H1 (cell line): ENCODE measurements around the gene FMNL2. TPM values are rescaled to one million over a fixed set of nuclear protein-coding genes. Genes with fewer than 3 reads are reported as not detected.

Experiments
- CTCF ChIA-PET: fragments of 300-600 bp; sonication (Branson Sonifier 250); formaldehyde crosslinking; loops from one replicate; lab custom pipeline; 2021; ENCODE audit not compliant: partially characterized antibody; lab: Charles Lee
- POLR2A ChIA-PET: fragments of 300-600 bp; sonication (Branson Sonifier 250); formaldehyde crosslinking; loops from one replicate; lab custom pipeline; 2021; ENCODE audit warnings: inconsistent platforms; ENCODE audit not compliant: partially characterized antibody; lab: Charles Lee
- DNase-seq, 2 experiments: peaks; one replicate each; pipeline versions ENCODE4 v3.0.0 to v3.0.0-alpha.2; 2010 to 2022; ENCODE audit warnings: low spot score in 2 of 2, low read depth in 1 of 2, mixed read lengths in 1 of 2
- FAIRE-seq: peaks from 2 replicates; lab custom pipeline; 2011; peaks lifted over from hg19 to GRCh38; lab: Jason Lieb, UNC
- H2AFZ ChIP-seq: 2 replicates; pipeline ENCODE4 v1.8.1; 2012; ENCODE audit warnings: low read length, inconsistent platforms
- H2AK5ac ChIP-seq: 2 replicates; pipeline ENCODE4 v1.6.1; 2013; ENCODE audit warnings: low read depth, low read length
- H2BK120ac ChIP-seq: replicated peaks from 2 replicates; pipeline ENCODE3; 2013; ENCODE audit warnings: low read depth, low read length, inconsistent platforms
- H2BK12ac ChIP-seq: 2 replicates; pipeline ENCODE4 v1.6.1; 2013; ENCODE audit warnings: low read depth, low read length
- H2BK15ac ChIP-seq: 2 replicates; pipeline ENCODE4 v1.6.1; 2013; ENCODE audit warnings: low read length
- H2BK20ac ChIP-seq: 2 replicates; pipeline ENCODE4 v1.6.1; 2013; ENCODE audit warnings: low read length
- H2BK5ac ChIP-seq: 2 replicates; pipeline ENCODE4 v1.6.1; 2013; ENCODE audit warnings: low read depth, low read length
- H3K14ac ChIP-seq: 2 replicates; pipeline ENCODE4 v1.6.1; 2013; ENCODE audit warnings: inconsistent platforms; ENCODE audit not compliant: insufficient read length
- H3K18ac ChIP-seq: 2 replicates; pipeline ENCODE4 v1.6.1; 2013; ENCODE audit warnings: low read length; ENCODE audit errors: extremely low read depth
- H3K23ac ChIP-seq: 2 replicates; pipeline ENCODE4 v1.6.1; 2013; ENCODE audit warnings: inconsistent platforms; ENCODE audit not compliant: insufficient read length
- H3K23me2 ChIP-seq: 2 replicates; pipeline ENCODE4 v1.6.1; 2013; ENCODE audit warnings: low read depth, low read length
- H3K27ac ChIP-seq: 2 replicates; pipeline ENCODE4 v1.6.1; 2011; ENCODE audit warnings: low read depth, low read length, inconsistent platforms
- H3K27me3 ChIP-seq, 4 experiments: replicated peaks in 1 of 4; 1 replicate in 1 of 4; 2 replicates in 3 of 4; pipeline versions ENCODE4 v1.6.1 to v1.8.1; 2011 to 2013; ENCODE audit warnings: low read length in 3 of 4, mild to moderate bottlenecking in 3 of 4, inconsistent platforms in 2 of 4, mixed read lengths in 2 of 4, moderate library complexity in 1 of 4; ENCODE audit not compliant: control insufficient read depth in 3 of 4, insufficient read depth in 3 of 4; ENCODE audit errors: extremely low read depth in 1 of 4
- H3K36me3 ChIP-seq, 4 experiments: 2 replicates each; pipeline versions ENCODE4 v1.6.1 to v1.8.1; 2011 to 2013; ENCODE audit warnings: mild to moderate bottlenecking in 4 of 4, low read length in 3 of 4, moderate library complexity in 2 of 4, control low read depth in 1 of 4, inconsistent platforms in 1 of 4; ENCODE audit not compliant: insufficient read depth in 4 of 4, control insufficient read depth in 2 of 4
- H3K4ac ChIP-seq: replicated peaks from 2 replicates; pipeline ENCODE3; 2013; ENCODE audit warnings: low read length, low read depth, mixed read lengths, inconsistent platforms; ENCODE audit not compliant: insufficient read length
- H3K4me1 ChIP-seq, 4 experiments: replicated peaks in 1 of 4; 1 replicate in 1 of 4; 2 replicates in 3 of 4; pipeline versions ENCODE4 v1.6.1 to v1.8.1; 2011 to 2013; ENCODE audit warnings: low read length in 3 of 4, inconsistent platforms in 2 of 4, mixed read lengths in 1 of 4; ENCODE audit not compliant: insufficient read depth in 4 of 4, control insufficient read depth in 3 of 4
- H3K4me2 ChIP-seq, 2 experiments: 2 replicates each; pipeline versions ENCODE4 v1.6.1 to v1.8.1; 2011 to 2013; ENCODE audit warnings: low read depth in 2 of 2, low read length in 2 of 2, control low read depth in 1 of 2, inconsistent platforms in 1 of 2, mild to moderate bottlenecking in 1 of 2; ENCODE audit not compliant: insufficient read depth in 1 of 2
- H3K4me3 ChIP-seq, 4 experiments: fragments of 200-600, 300-600 bp in 1 of 4; sonication (generic), shearing (Covaris generic), sonication (Bioruptor Twin) in 1 of 4; 2 replicates each; pipeline versions ENCODE4 v1.5.1 to v1.8.1; 2011 to 2016; ENCODE audit warnings: low read length in 4 of 4, low read depth in 3 of 4, control low read depth in 2 of 4, inconsistent platforms in 2 of 4, mild to moderate bottlenecking in 2 of 4, mixed read lengths in 1 of 4, moderate library complexity in 1 of 4; ENCODE audit not compliant: insufficient read depth in 2 of 4; ENCODE audit errors: extremely low read depth in 1 of 4
- H3K56ac ChIP-seq: replicated peaks from 2 replicates; pipeline ENCODE3; 2013; ENCODE audit warnings: low read depth, mild to moderate bottlenecking, mixed read lengths, low read length, inconsistent platforms; ENCODE audit not compliant: insufficient read length
- H3K79me1 ChIP-seq: 2 replicates; pipeline ENCODE4 v1.6.1; 2013; ENCODE audit warnings: low read depth, low read length, control low read depth
- H3K79me2 ChIP-seq, 2 experiments: 2 replicates each; pipeline versions ENCODE4 v1.6.1 to v1.8.1; 2012 to 2013; ENCODE audit warnings: low read length in 2 of 2, mild to moderate bottlenecking in 2 of 2, inconsistent platforms in 1 of 2; ENCODE audit not compliant: insufficient read depth in 2 of 2, control insufficient read depth in 1 of 2
- H3K9ac ChIP-seq, 4 experiments: replicated peaks in 1 of 4; 1 replicate in 1 of 4; 2 replicates in 3 of 4; pipeline versions ENCODE4 v1.6.1 to v1.8.1; 2011 to 2013; ENCODE audit warnings: low read depth in 3 of 4, low read length in 3 of 4, control low read depth in 2 of 4, mild to moderate bottlenecking in 2 of 4, moderate library complexity in 2 of 4, inconsistent platforms in 1 of 4; ENCODE audit errors: extremely low read depth in 1 of 4
- H3K9me3 ChIP-seq, 2 experiments: 2 replicates each; pipeline versions ENCODE4 v1.6.1 to v1.8.1; 2012 to 2013; ENCODE audit warnings: mild to moderate bottlenecking in 2 of 2, moderate library complexity in 2 of 2, control low read depth in 1 of 2, inconsistent platforms in 1 of 2, low read depth in 1 of 2, low read length in 1 of 2, mixed read lengths in 1 of 2; ENCODE audit not compliant: insufficient read depth in 2 of 2
- H4K20me1 ChIP-seq, 2 experiments: replicated peaks in 1 of 2; 2 replicates each; pipeline versions ENCODE3 to v1.8.1; 2011 to 2013; ENCODE audit warnings: inconsistent platforms in 2 of 2, low read length in 2 of 2, mild to moderate bottlenecking in 1 of 2; ENCODE audit not compliant: insufficient read depth in 2 of 2, control insufficient read depth in 1 of 2
- H4K5ac ChIP-seq: 2 replicates; pipeline ENCODE4 v1.6.1; 2013; ENCODE audit warnings: low read length, low read depth, mixed read lengths, inconsistent platforms; ENCODE audit not compliant: insufficient read length
- H4K8ac ChIP-seq: 2 replicates; pipeline ENCODE4 v1.8.0; 2013; ENCODE audit warnings: mild to moderate bottlenecking, moderate library complexity, low read length, inconsistent platforms; ENCODE audit not compliant: insufficient read depth; ENCODE audit errors: extremely low read depth
- H4K91ac ChIP-seq: replicated peaks from 2 replicates; pipeline ENCODE3; 2013; ENCODE audit warnings: low read length, mixed read lengths, inconsistent platforms; ENCODE audit not compliant: insufficient read length
- POU5F1 ChIP-seq: IDR thresholded peaks from 2 replicates; pipeline ENCODE4 v1.6.1; 2011; ENCODE audit warnings: low read depth, mild to moderate bottlenecking, low read length, moderate library complexity
- ZNF274 ChIP-seq: IDR thresholded peaks from 2 replicates; pipeline ENCODE4 v1.7.0; 2012; ENCODE audit warnings: low read length, borderline replicate concordance; ENCODE audit errors: extremely low read depth
- WGBS, 2 experiments: shearing (Covaris generic) in 1 of 2; methylation state at CpG; one replicate each; pipeline versions ENCODE4 v1.1.6 to v1.1.7; 2013 to 2015; ENCODE audit warnings: low lambda C conversion rate in 2 of 2, mixed read lengths in 2 of 2, inconsistent platforms in 1 of 2, low coverage in 1 of 2, missing lambda C conversion rate in 1 of 2; ENCODE audit not compliant: insufficient replicate concordance in 2 of 2, insufficient coverage in 1 of 2, insufficient read length in 1 of 2; ENCODE audit errors: extremely low coverage in 1 of 2, missing lambda C conversion rate in 1 of 2; 5-methylcytosine and 5-hydroxymethylcytosine counted together
- polyA plus RNA-seq, 7 experiments: library from polyadenylated mRNA; depleted of rRNA in 3 of 7; stranded (reverse) in 5 of 7; unstranded in 2 of 7; fragments of >200 nt in 5 of 7; fragments of 200-250 nt in 2 of 7; gene quantifications; 1 replicate in 5 of 7; 2 replicates in 1 of 7; 4 replicates in 1 of 7; pipeline versions ENCODE4 v1.2.1 to v1.2.3, GENCODE V29; 2011 to 2013; ENCODE audit warnings: missing spikeins in 2 of 7, mixed read lengths in 2 of 7
- total RNA-seq: library from RNA; stranded (reverse); fragmentation: NEBNext Ultra II Directional; extraction: Animal tissue kit (Norgen Biotek cat#: 25700); gene quantifications from 2 replicates; pipeline ENCODE4 v1.2.1, GENCODE V29; 2021

Gene FMNL2
- total and polyA plus RNA-seq, 2 of the 8 experiments (the other 6 are each of a cell fraction or from before 2014, with no cell fraction given): 15.5 to 45.1 TPM

DNA sequence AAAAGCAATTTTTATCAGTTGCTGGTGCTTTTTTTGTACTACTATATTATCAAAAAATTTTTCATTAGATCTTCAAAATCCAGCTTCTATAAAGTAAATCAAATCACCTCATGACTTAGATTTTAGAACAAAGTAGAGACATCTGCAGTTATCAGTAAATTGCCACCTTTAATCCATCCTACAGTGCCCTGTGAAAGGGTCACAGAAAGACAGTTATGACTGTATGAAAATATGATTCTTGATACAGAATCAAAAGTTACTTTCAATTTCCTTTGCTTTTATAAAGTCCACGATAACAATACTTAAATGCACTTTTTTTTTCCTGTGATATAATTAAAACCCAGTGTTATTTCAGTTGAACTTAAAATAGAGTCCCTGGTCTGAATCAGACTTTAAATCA is 320.9 kb downstream of the FMNL2 start:
- H2BK5ac ChIP-seq: no peak overlapping the region
- H2BK15ac ChIP-seq: no peak overlapping the region
- peaks cover 0 to under 1% of the 10 kb centered on the region in 2 experiments for H4K20me1 ChIP-seq
- ChIA-PET CTCF (no interaction called here), POLR2A (no interaction called here)
- H2AFZ ChIP-seq: no peak overlapping the region
- 93% methylated on average over 1 of the region's 1 CpG; no CpG with 5 or more reads in 1 of the 2 experiments for WGBS, 2 experiments
- H2AK5ac ChIP-seq: no peak overlapping the region
- H4K91ac ChIP-seq: no peak overlapping the region
- DNase-seq: no peak
- no peaks in the 10 kb centered on the region for H3K9me3 ChIP-seq
- no peak for FAIRE-seq
- H3K4me1 ChIP-seq: no peaks in the 10 kb centered on the region
- no peak overlapping the region for H4K8ac ChIP-seq
- no peaks in the 10 kb centered on the region for H3K23me2 ChIP-seq
- H3K23ac ChIP-seq: no peak overlapping the region
- H3K9ac ChIP-seq: no peak overlapping the region
- no peak overlapping the region for H3K27ac ChIP-seq
- no peaks in the 10 kb centered on the region for H3K79me2 ChIP-seq
- no peak overlapping the region for H3K4me2 ChIP-seq
- H2BK12ac ChIP-seq: no peak overlapping the region
- H3K36me3 ChIP-seq: peaks cover 16 to 79% (median 46%) of the 10 kb centered on the region in 4 experiments
- H3K4me3 ChIP-seq: no peak overlapping the region
- H2BK120ac ChIP-seq: no peak overlapping the region
- no peaks in the 10 kb centered on the region for H3K27me3 ChIP-seq
- no peak overlapping the region for H4K5ac ChIP-seq
- H3K79me1 ChIP-seq: no peaks in the 10 kb centered on the region
- H3K56ac ChIP-seq: no peak overlapping the region
- no peak overlapping the region for H2BK20ac ChIP-seq
- no peak overlapping the region for H3K4ac ChIP-seq
- no peak overlapping the region for H3K18ac ChIP-seq
- no peak overlapping the region for H3K14ac ChIP-seq
- no peak for TF ChIP-seq POU5F1
- no peak for TF ChIP-seq ZNF274
